Endothelial cell of umbilical vein (primary cell): ENCODE data around the gene SH3BGRL2. TPM values are rescaled to one million over a fixed set of nuclear protein-coding genes. Genes with fewer than 3 reads are reported as not detected.

ENCODE experiments used
- BruUV-seq: library from RNA; stranded (reverse); fragments of 400-500 nt; replicated peaks from 2 replicates; lab custom pipeline; 2021; lab: Mats Ljungman, UMichigan
- CTCF ChIA-PET: fragments of 300-600, 350-600 bp; sonication (Branson Sonifier 250); formaldehyde crosslinking; loops from one replicate; lab custom pipeline; 2021; ENCODE audit warnings: antibody characterized with exemption, inconsistent platforms; lab: Charles Lee
- POLR2A ChIA-PET: fragments of 300-600, 350-600 bp; sonication (Branson Sonifier 250); formaldehyde crosslinking; loops from one replicate; lab custom pipeline; 2021; ENCODE audit warnings: antibody characterized with exemption, inconsistent platforms; lab: Charles Lee
- DNase-seq: peaks from one replicate; pipeline ENCODE4 v3.0.0-alpha.2; 2011; ENCODE audit warnings: low read depth, low spot score
- FAIRE-seq: peaks from 2 replicates; lab custom pipeline; 2011; peaks lifted over from hg19 to GRCh38; lab: Jason Lieb, UNC
- H2AFZ ChIP-seq: 2 replicates; pipeline ENCODE4 v1.6.0; 2012; ENCODE audit warnings: low read depth, low read length, control low read depth, inconsistent platforms
- H3K27ac ChIP-seq: 2 replicates; pipeline ENCODE4 v1.5.1; 2011; ENCODE audit warnings: low read depth, mild to moderate bottlenecking, control low read depth, low read length, moderate library complexity; ENCODE audit not compliant: insufficient read depth
- H3K27me3 ChIP-seq, 2 experiments: 2 replicates each; pipeline versions ENCODE4 v1.6.0 to v1.6.1; 2011; ENCODE audit warnings: low read length in 2 of 2, mixed read lengths in 1 of 2; ENCODE audit not compliant: control insufficient read depth in 2 of 2, insufficient read depth in 2 of 2
- H3K36me3 ChIP-seq, 2 experiments: 2 replicates in 1 of 2; 3 replicates in 1 of 2; pipeline ENCODE4 v1.5.1; 2011; ENCODE audit warnings: low read length in 2 of 2, mild to moderate bottlenecking in 1 of 2, moderate library complexity in 1 of 2; ENCODE audit not compliant: control insufficient read depth in 2 of 2, insufficient read depth in 2 of 2; ENCODE audit errors: extremely low read depth in 1 of 2
- H3K4me1 ChIP-seq: 3 replicates; pipeline ENCODE4 v1.5.1; 2011; ENCODE audit warnings: mild to moderate bottlenecking, low read length; ENCODE audit not compliant: control insufficient read depth, insufficient read depth; ENCODE audit errors: extremely low read depth
- H3K4me2 ChIP-seq: 2 replicates; pipeline ENCODE4 v1.6.1; 2011; ENCODE audit warnings: low read length, control low read depth, mixed read lengths; ENCODE audit not compliant: insufficient read depth
- H3K4me3 ChIP-seq, 3 experiments: fragments of 200-600 bp in 1 of 3; sonication (generic), shearing (Covaris generic) in 1 of 3; replicated peaks in 1 of 3; 2 replicates each; pipeline ENCODE4 v1.5.1; 2011 to 2016; ENCODE audit warnings: control low read depth in 3 of 3, low read length in 3 of 3, mild to moderate bottlenecking in 2 of 3, inconsistent platforms in 1 of 3, low read depth in 1 of 3, moderate library complexity in 1 of 3; ENCODE audit not compliant: insufficient read depth in 1 of 3
- H3K79me2 ChIP-seq: 2 replicates; pipeline ENCODE4 v1.6.0; 2012; ENCODE audit warnings: low read length, inconsistent platforms; ENCODE audit not compliant: control insufficient read depth, insufficient read depth
- H3K9ac ChIP-seq: replicated peaks from 2 replicates; pipeline ENCODE3; 2011; ENCODE audit warnings: low read length, control low read depth; ENCODE audit not compliant: insufficient read depth; ENCODE audit errors: extremely low read depth
- H3K9me1 ChIP-seq: replicated peaks from 3 replicates; pipeline ENCODE4 v1.6.0; 2011; ENCODE audit warnings: mild to moderate bottlenecking, low read length; ENCODE audit not compliant: control insufficient read depth, insufficient read depth; ENCODE audit errors: extremely low read depth
- H3K9me3 ChIP-seq: replicated peaks from 2 replicates; pipeline ENCODE4 v1.5.1; 2012; ENCODE audit warnings: low read length, inconsistent platforms; ENCODE audit not compliant: control insufficient read depth, insufficient read depth
- H4K20me1 ChIP-seq: replicated peaks from 2 replicates; pipeline ENCODE3; 2011; ENCODE audit warnings: mild to moderate bottlenecking, low read length; ENCODE audit not compliant: control insufficient read depth, insufficient read depth; ENCODE audit errors: extremely low read depth
- CTCF ChIP-seq, 2 donors: IDR thresholded peaks; 1 replicate in 1 of 2; 2 replicates in 1 of 2; pipeline ENCODE4 v1.5.1; 2011; ENCODE audit warnings: low read length in 2 of 2, mild to moderate bottlenecking in 2 of 2, moderate library complexity in 2 of 2, control low read depth in 1 of 2, inconsistent platforms in 1 of 2, low read depth in 1 of 2; ENCODE audit not compliant: insufficient read depth in 1 of 2; ENCODE audit errors: extremely low read depth in 1 of 2
- EZH2 ChIP-seq: IDR thresholded peaks from 2 replicates; pipeline ENCODE4 v1.6.1; 2012; ENCODE audit warnings: borderline replicate concordance, low read depth, mild to moderate bottlenecking, moderate library complexity, low read length, inconsistent platforms; ENCODE audit not compliant: severe bottlenecking
- FOS ChIP-seq: IDR thresholded peaks from 2 replicates; pipeline ENCODE4 v1.6.1; 2011; ENCODE audit warnings: mild to moderate bottlenecking, low read length, moderate library complexity, borderline replicate concordance; ENCODE audit not compliant: insufficient read depth
- GATA2 ChIP-seq: IDR thresholded peaks from 2 replicates; pipeline ENCODE4 v1.7.0; 2011; ENCODE audit warnings: low read depth, mild to moderate bottlenecking, moderate library complexity, mixed read lengths, low read length; ENCODE audit not compliant: insufficient read length, insufficient read depth
- JUN ChIP-seq: IDR thresholded peaks from 2 replicates; pipeline ENCODE4 v1.6.1; 2011; ENCODE audit warnings: borderline replicate concordance, low read depth; ENCODE audit not compliant: insufficient read length, insufficient read depth
- MYC ChIP-seq: IDR thresholded peaks from one replicate; pipeline ENCODE4 v1.6.1; 2011; ENCODE audit warnings: mild to moderate bottlenecking, low read depth, low read length
- POLR2A ChIP-seq: IDR thresholded peaks from 2 replicates; pipeline ENCODE4 v1.6.1; 2012; ENCODE audit warnings: low read depth, mild to moderate bottlenecking, control low read depth, low read length
- POLR2AphosphoS5 ChIP-seq: IDR thresholded peaks from 2 replicates; pipeline ENCODE4 v1.6.1; 2012; ENCODE audit warnings: low read depth, mild to moderate bottlenecking, control low read depth, low read length, moderate library complexity; ENCODE audit not compliant: insufficient read depth
- dilution Hi-C: fragments of 300-500 bp; cut with MboI; formaldehyde crosslinking; loops from one replicate; pipeline ENCODE4 v1.15.0; 2019; ENCODE audit warnings: low sequenced_read_pairs; ENCODE audit not compliant: extremely low pct_ligation_motif_present
- intact Hi-C: fragments of 100-400 bp; cut with micrococcal nuclease; formaldehyde crosslinking; loops from one replicate; pipeline ENCODE4 v1.10.0; 2022
- polyA plus RNA-seq, 4 experiments: library from polyadenylated mRNA; depleted of rRNA in 3 of 4; stranded (reverse) in 3 of 4; unstranded in 1 of 4; fragments of >200 nt; gene quantifications; 2 replicates each; pipeline versions ENCODE4 v1.2.1 to v1.2.3, GENCODE V29; 2011 to 2012; ENCODE audit warnings: missing spikeins in 1 of 4
- total RNA-seq: library from RNA; stranded (reverse); gene quantifications from 2 replicates; pipeline ENCODE4 v1.2.3, GENCODE V29; 2021
- TF ChIP-seq, protein P1 (sequence below): IDR thresholded peaks from 2 replicates; pipeline ENCODE4 v1.6.1; 2011; ENCODE audit not compliant: insufficient read depth, insufficient read length

SH3BGRL2 gene
- total and polyA plus RNA-seq, 2 donors (not counting 3 experiments of a cell fraction or from before 2014, with no cell fraction given): 3.2 to 10.7 TPM

GRCh38 chr6:79718509-79719247 lies 87.5 kb downstream of the SH3BGRL2 start:
- BruUV-seq: no TSS peak
- dilution Hi-C loops: no loop called here
- no peak for DNase-seq

More at GRCh38 chr6:79718509-79719247, 87.5 kb downstream of the SH3BGRL2 start:
- no peak overlapping the region for H2AFZ ChIP-seq
- ChIA-PET POLR2A (no interaction called here), CTCF (interaction anchor here (1.0 to 1.5 kb wide), 4 partner anchors 8 to 149 kb away, joined by 4 to 5 read pairs (median 4); no protein-coding TSS in a partner anchor)
- H3K9me3 ChIP-seq: no peaks in the 10 kb centered on the region
- H3K4me2 ChIP-seq: no peak overlapping the region
- no peak overlapping the region for H3K4me3 ChIP-seq
- no peaks in the 10 kb centered on the region for H3K4me1 ChIP-seq
- no peaks in the 10 kb centered on the region for H3K27me3 ChIP-seq
- H3K79me2 ChIP-seq: no peaks in the 10 kb centered on the region
- intact Hi-C loops: no loop called here
- no peak overlapping the region for H3K9ac ChIP-seq
- no peak for FAIRE-seq
- no peak overlapping the region for H3K27ac ChIP-seq
- H3K9me1 ChIP-seq: no peaks in the 10 kb centered on the region
- TF ChIP-seq, protein P1, sequence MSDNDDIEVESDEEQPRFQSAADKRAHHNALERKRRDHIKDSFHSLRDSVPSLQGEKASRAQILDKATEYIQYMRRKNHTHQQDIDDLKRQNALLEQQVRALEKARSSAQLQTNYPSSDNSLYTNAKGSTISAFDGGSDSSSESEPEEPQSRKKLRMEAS: no peak
- TF ChIP-seq EZH2 (no peak), CTCF (IDR thresholded peaks at IDR 0.05; ENCODE audit: extremely low read depth in 1 of 2, insufficient read depth in 1 of 2, low read depth in 1 of 2, low read length in 2 of 2) (no peak), POLR2AphosphoS5 (no peak), GATA2 (no peak), JUN (no peak), POLR2A (no peak), FOS (no peak), MYC (no peak)
- no peaks in the 10 kb centered on the region for H4K20me1 ChIP-seq
- no peaks in the 10 kb centered on the region for H3K36me3 ChIP-seq
